Uterus (tissue), 4 donors: ENCODE results near the gene GRIN1. TPM values are rescaled to one million over a fixed set of nuclear protein-coding genes. Genes with fewer than 3 reads are reported as not detected.

Experiments
- DNase-seq, 2 donors: peaks; one replicate each; pipeline ENCODE4 v3.0.0-alpha.2; 2019 to 2020
- H3K27ac ChIP-seq, 2 donors: fragments of 200-600 bp; sonication (generic); 1 replicate in 1 of 2; 2 replicates in 1 of 2; pipeline ENCODE4 v1.5.1; 2016 to 2018
- H3K27me3 ChIP-seq, 2 donors: fragments of 200-600 bp; sonication (generic); one replicate each; pipeline ENCODE4 v1.5.1; 2018 to 2019; ENCODE audit warnings: control low read depth in 1 of 2
- H3K36me3 ChIP-seq, 2 donors: fragments of 200-600 bp; sonication (generic); one replicate each; pipeline ENCODE4 v1.5.1; 2019; ENCODE audit warnings: control low read depth in 1 of 2
- H3K4me1 ChIP-seq, 2 donors: fragments of 200-600 bp; sonication (generic); one replicate each; pipeline ENCODE4 v1.5.1; 2018 to 2019; ENCODE audit warnings: control low read depth in 1 of 2
- H3K4me3 ChIP-seq, 2 donors: fragments of 200-600 bp; sonication (generic); 1 replicate in 1 of 2; 2 replicates in 1 of 2; pipeline ENCODE4 v1.5.1; 2018 to 2019; ENCODE audit warnings: mild to moderate bottlenecking in 1 of 2
- H3K9me3 ChIP-seq, 2 donors: fragments of 200-600 bp; sonication (generic); one replicate each; pipeline ENCODE4 v1.5.1; 2019; ENCODE audit warnings: control low read depth in 1 of 2
- CTCF ChIP-seq, 4 experiments: fragments of 200-600 bp in 2 of 4; fragments of 450-650 bp in 2 of 4; sonication (generic) in 2 of 4; IDR thresholded peaks; one replicate each; pipeline ENCODE4 v1.5.1; 2016 to 2019; ENCODE audit warnings: antibody characterized with exemption in 4 of 4, mild to moderate bottlenecking in 2 of 4, moderate library complexity in 1 of 4
- POLR2A ChIP-seq, 2 donors: fragments of 450-650 bp; IDR thresholded peaks; one replicate each; pipeline ENCODE4 v1.6.1; 2016; ENCODE audit warnings: antibody characterized with exemption in 2 of 2, mild to moderate bottlenecking in 1 of 2, moderate library complexity in 1 of 2
- intact Hi-C: fragments of 100-400 bp; cut with DNase I; formaldehyde crosslinking; loops from one replicate; pipeline ENCODE4 v1.15.1; 2023; ENCODE audit warnings: low total_unique reads
- microRNA-seq: library from miRNA; unstranded; fragments of <30 nt; microRNA quantifications from one replicate; pipeline ENCODE4, GENCODE V29; 2016; ENCODE audit warnings: borderline microRNAs expressed, borderline replicate concordance
- small RNA-seq: library from RNA; depleted of rRNA; stranded (forward); fragments of <200 nt; gene quantifications from one replicate; pipeline ENCODE3, GENCODE V24; 2016
- total RNA-seq, 4 donors: library from RNA; depleted of rRNA in 3 of 4; stranded (reverse); fragments of >200 nt in 3 of 4; gene quantifications; one replicate each; pipeline versions ENCODE4 v1.1.0 to v1.2.4, GENCODE V29; 2014 to 2023
- donor health status: DM: yes; HTN: yes; CAD: no.

Gene GRIN1
- total RNA-seq, 4 donors from 2014 or later: not detected

GRCh38 chr9:137217276-137218211 lies 78.6 kb downstream of the GRIN1 start:
- Histone ChIP-seq H3K27ac (no peak overlapping the region), H3K4me3 (no peak overlapping the region), H3K4me1 (peaks cover 0 to 14% of the 10 kb centered on the region in 2 donors), H3K9me3 (no peaks in the 10 kb centered on the region), H3K36me3 (no peaks in the 10 kb centered on the region), H3K27me3 (no peaks in the 10 kb centered on the region)
- TF ChIP-seq POLR2A (IDR thresholded peaks at IDR 0.05) (peak in 1 of 2 donors; percentile 43), CTCF (IDR thresholded peaks at IDR 0.05) (no peak)
- DNase-seq: peak in 1 of 2 donors; percentile 62
- intact Hi-C loops: no loop called here

- TF ChIP-seq CTCF (IDR thresholded peaks at IDR 0.05) (no peak), POLR2A (IDR thresholded peaks at IDR 0.05) (no peak)
- H3K9me3 ChIP-seq: no peaks in the 10 kb centered on the region
- no peak overlapping the region for H3K27ac ChIP-seq
- H3K36me3 ChIP-seq: no peaks in the 10 kb centered on the region
- intact Hi-C loops: no loop called here
- H3K4me3 ChIP-seq: no peak overlapping the region
- peaks cover 0 to 19% of the 10 kb centered on the region in 2 donors for H3K4me1 ChIP-seq
- no peaks in the 10 kb centered on the region for H3K27me3 ChIP-seq
- no peak for DNase-seq
Observed at GRCh38 chr9:137218212-137218753, 79.3 kb downstream of the GRIN1 start.

Small RNAs within 50 kb of the gene (microRNA-seq; reads per million reads assigned to microRNA genes)
- gene MIR3621: not detected

Small RNAs within 50 kb of the gene (small RNA-seq; reads per million reads assigned to genes)
- gene MIR3621 (not detected), gene RF00153 (not detected)

Other genes starting within 250 kb of the GRIN1 start
- 100 to 1,000 TPM in 1 of 4 donors, 10 to 100 TPM in 3; 67.4 to 111 (median 75.3) TPM for gene FBXW5, start 194.4 kb upstream of the GRIN1 start, total RNA-seq
- gene C8G, start 193.9 kb upstream of the GRIN1 start, total RNA-seq: not detected
- gene LCN12, start 186.9 kb upstream of the GRIN1 start, total RNA-seq: 10 to 100 TPM in 2 of 4 donors, 1 to 10 TPM in 1, not detected in 1; 5.4 to 43.2 (median 10.3) TPM
- gene PTGDS, start 161.7 kb upstream of the GRIN1 start, total RNA-seq: 100 to 1,000 TPM in 1 of 4 donors, 10 to 100 TPM in 3; 13.5 to 116 (median 58.8) TPM
- gene LCNL1, start 156.2 kb upstream of the GRIN1 start, total RNA-seq: 1 to 10 TPM in 1 of 4 donors, under 1 TPM in 3; under 0.01 to 6.9 (median 0.54) TPM
- 10 to 100 TPM; 14.2 to 39.5 (median 18.8) TPM for gene PAXX, start 146.7 kb upstream of the GRIN1 start, total RNA-seq
- gene CLIC3, start 142.6 kb upstream of the GRIN1 start, total RNA-seq: 1 to 10 TPM in 2 of 4 donors, not detected in 2; 1.5 TPM
- 10 to 100 TPM; 24.8 to 36.9 (median 26.1) TPM for gene ABCA2, start 110.9 kb upstream of the GRIN1 start, total RNA-seq
- gene FUT7, start 107.1 kb upstream of the GRIN1 start, total RNA-seq: not detected
- 100 to 1,000 TPM in 1 of 4 donors, 10 to 100 TPM in 3; 25.2 to 221 (median 59.2) TPM for gene NPDC1, start 93.0 kb upstream of the GRIN1 start, total RNA-seq
- gene ENTPD2, start 85.1 kb upstream of the GRIN1 start, total RNA-seq: 10 to 100 TPM in 1 of 4 donors, 1 to 10 TPM in 1, not detected in 2; 2.4 to 11.5 TPM
- gene SAPCD2, start 68.6 kb upstream of the GRIN1 start, total RNA-seq: 1 to 10 TPM in 2 of 4 donors, under 1 TPM in 1, not detected in 1; 0.15 to 5.9 (median 1.0) TPM
- gene UAP1L1, start 61.6 kb upstream of the GRIN1 start, total RNA-seq: 10 to 100 TPM in 1 of 4 donors, 1 to 10 TPM in 2, under 1 TPM in 1; 0.51 to 13.8 (median 5.3) TPM
- gene MAN1B1, start 52.2 kb upstream of the GRIN1 start, total RNA-seq: 10 to 100 TPM; 32.9 to 65.0 (median 47.5) TPM
- 100 to 1,000 TPM in 1 of 4 donors, 10 to 100 TPM in 3; 23.2 to 100 (median 76.8) TPM for gene DPP7, start 24.4 kb upstream of the GRIN1 start, total RNA-seq
- gene LRRC26, start 30.9 kb downstream of the GRIN1 start, total RNA-seq: under 1 TPM in 1 of 4 donors, not detected in 3; 0.29 TPM
- not detected for gene TMEM210, start 32.9 kb downstream of the GRIN1 start, total RNA-seq
- gene ANAPC2, start 49.4 kb downstream of the GRIN1 start, total RNA-seq: 10 to 100 TPM in 3 of 4 donors, 1 to 10 TPM in 1; 6.7 to 65.6 (median 24.9) TPM
- 10 to 100 TPM; 17.1 to 47.1 (median 40.6) TPM for gene SSNA1, start 49.5 kb downstream of the GRIN1 start, total RNA-seq
- 10 to 100 TPM in 1 of 4 donors, 1 to 10 TPM in 2, under 1 TPM in 1; 0.29 to 17.1 (median 5.5) TPM for gene TPRN, start 61.6 kb downstream of the GRIN1 start, total RNA-seq
- gene TMEM203, start 66.5 kb downstream of the GRIN1 start, total RNA-seq: 10 to 100 TPM; 33.2 to 53.3 (median 38.7) TPM
- 10 to 100 TPM in 1 of 4 donors, 1 to 10 TPM in 1, not detected in 2; 4.5 to 14.9 TPM for gene NDOR1, start 66.5 kb downstream of the GRIN1 start, total RNA-seq
- gene RNF208, start 83.1 kb downstream of the GRIN1 start, total RNA-seq: 1 to 10 TPM in 1 of 4 donors, not detected in 3; 3.7 TPM
- under 1 TPM in 1 of 4 donors, not detected in 3; 0.34 TPM for gene CYSRT1, start 86.0 kb downstream of the GRIN1 start, total RNA-seq
- under 1 TPM in 1 of 4 donors, not detected in 3; 0.21 TPM for gene RNF224, start 88.3 kb downstream of the GRIN1 start, total RNA-seq
- gene SLC34A3, start 91.7 kb downstream of the GRIN1 start, total RNA-seq: under 1 TPM in 1 of 4 donors, not detected in 3; 0.48 TPM
- gene TUBB4B, start 102.1 kb downstream of the GRIN1 start, total RNA-seq: 100 to 1,000 TPM in 3 of 4 donors, 10 to 100 TPM in 1; 91.5 to 174 (median 139) TPM
- gene STPG3, start 112.1 kb downstream of the GRIN1 start, total RNA-seq: not detected
- gene NELFB, start 116.2 kb downstream of the GRIN1 start, total RNA-seq: 10 to 100 TPM; 17.1 to 46.5 (median 43.2) TPM
- 10 to 100 TPM in 3 of 4 donors, 1 to 10 TPM in 1; 2.6 to 12.7 (median 11.5) TPM for gene TOR4A, start 138.6 kb downstream of the GRIN1 start, total RNA-seq
- 10 to 100 TPM in 2 of 4 donors, 1 to 10 TPM in 1, under 1 TPM in 1; 0.29 to 16.5 (median 11.4) TPM for gene NRARP, start 163.1 kb downstream of the GRIN1 start, total RNA-seq